HG02973 (cell line): ENCODE measurements around the gene HAUS8.
"Not testable (repeated sequence)": the region's sequence is repeated elsewhere in the genome, so short reads cannot be mapped to it uniquely, and the experiment has no call there.

ENCODE experiments used
- ATAC-seq: cut with Tn5 transposase; IDR thresholded peaks from one replicate; pipeline ENCODE4 v1.9.1; 2021; ENCODE audit warnings: moderate library complexity; ENCODE audit not compliant: unreplicated experiment

HAUS8 gene

DNA sequence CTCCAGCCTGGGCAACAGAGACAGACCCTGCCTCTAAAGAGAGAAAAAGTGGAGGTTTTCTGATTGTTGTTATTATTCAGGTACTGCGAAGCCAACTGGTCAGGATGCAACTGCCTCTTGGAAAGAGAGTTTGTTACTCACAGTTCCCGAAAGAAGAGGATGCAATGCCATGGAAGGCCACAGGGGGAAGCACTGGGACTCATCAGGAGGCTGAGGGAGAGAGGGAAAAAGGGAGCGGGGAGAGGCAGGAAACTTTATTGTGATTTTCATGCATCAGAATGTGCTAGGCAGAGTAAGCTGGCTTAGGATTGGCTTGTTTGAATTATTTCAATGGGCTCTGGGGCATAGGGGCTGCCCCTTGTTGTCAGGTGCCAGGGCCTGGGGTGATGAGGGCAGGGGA lies 27.9 kb upstream of the HAUS8 start:
- ATAC-seq = no peak

DNA sequence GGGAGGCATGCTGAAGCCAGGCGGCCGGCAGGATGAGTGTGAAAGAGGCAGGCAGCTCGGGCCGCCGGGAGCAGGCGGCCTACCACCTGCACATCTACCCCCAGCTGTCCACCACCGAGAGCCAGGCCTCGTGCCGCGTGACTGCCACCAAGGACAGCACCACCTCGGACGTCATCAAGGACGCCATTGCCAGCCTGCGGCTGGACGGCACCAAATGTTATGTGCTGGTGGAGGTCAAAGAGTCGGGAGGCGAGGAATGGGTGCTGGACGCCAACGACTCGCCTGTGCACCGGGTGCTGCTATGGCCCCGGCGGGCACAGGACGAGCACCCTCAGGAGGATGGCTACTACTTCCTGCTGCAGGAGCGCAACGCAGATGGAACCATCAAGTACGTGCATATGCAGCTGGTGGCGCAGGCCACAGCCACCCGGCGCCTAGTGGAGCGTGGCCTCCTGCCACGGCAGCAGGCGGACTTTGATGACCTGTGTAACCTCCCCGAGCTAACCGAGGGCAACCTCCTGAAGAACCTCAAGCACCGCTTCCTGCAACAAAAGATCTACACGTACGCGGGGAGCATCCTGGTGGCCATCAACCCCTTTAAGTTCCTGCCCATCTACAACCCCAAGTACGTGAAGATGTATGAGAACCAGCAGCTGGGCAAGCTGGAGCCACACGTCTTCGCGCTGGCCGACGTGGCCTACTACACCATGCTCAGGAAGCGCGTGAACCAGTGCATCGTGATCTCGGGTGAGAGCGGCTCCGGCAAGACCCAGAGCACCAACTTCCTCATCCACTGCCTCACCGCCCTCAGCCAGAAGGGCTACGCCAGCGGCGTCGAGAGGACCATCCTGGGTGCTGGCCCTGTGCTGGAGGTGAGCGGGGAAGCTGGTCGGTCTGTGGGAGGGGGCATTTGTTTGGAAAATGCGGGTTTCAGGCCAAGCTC lies 26.7 kb upstream of the HAUS8 start:
- ATAC-seq = no peak

DNA sequence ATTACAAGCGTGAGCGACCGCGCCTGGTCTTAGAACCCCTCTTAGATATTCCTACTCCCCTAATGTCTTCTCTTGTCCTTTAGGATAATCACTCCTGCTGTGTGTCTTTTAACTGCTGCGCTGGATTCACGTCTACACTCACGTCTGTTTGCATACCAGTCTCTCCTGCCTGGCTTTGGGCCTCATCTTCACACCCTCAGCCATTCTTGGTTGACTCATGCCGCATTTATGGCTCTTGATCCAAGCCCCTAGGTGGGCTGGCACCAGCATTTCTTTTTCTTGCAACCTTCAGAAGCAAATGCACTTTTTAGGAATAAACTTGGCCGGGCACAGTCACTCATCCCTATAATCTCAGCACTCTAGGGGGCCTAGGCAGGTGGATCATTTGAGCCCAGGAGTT lies 23.1 kb upstream of the HAUS8 start:
- no peak for ATAC-seq

DNA sequence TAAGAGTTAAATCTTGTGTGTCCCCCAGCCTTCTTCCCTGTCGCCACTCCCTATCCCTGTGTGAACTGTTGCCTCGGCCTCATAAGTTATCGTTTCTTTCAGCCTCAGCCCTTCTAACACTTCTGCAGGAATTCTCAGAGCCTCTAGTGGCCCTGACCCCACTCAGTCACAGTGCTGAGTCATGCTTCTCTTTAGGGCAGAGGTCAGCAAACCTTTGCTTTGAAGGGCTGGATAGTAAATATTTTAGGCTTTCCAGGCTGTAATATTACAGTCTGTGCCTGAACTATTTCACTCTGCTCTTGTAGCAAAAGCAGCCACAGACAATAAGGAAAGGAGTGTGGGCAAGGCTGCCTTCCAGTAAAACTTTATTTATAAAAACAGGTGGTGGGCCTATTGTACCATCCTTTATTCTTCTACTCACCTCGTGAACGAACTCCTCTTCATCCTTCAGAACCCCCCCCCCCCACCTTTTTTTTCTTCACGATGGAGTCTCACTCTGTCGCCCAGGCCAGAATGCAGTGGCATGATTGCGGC lies 22.4 kb upstream of the HAUS8 start:
- ATAC-seq = no peak

DNA sequence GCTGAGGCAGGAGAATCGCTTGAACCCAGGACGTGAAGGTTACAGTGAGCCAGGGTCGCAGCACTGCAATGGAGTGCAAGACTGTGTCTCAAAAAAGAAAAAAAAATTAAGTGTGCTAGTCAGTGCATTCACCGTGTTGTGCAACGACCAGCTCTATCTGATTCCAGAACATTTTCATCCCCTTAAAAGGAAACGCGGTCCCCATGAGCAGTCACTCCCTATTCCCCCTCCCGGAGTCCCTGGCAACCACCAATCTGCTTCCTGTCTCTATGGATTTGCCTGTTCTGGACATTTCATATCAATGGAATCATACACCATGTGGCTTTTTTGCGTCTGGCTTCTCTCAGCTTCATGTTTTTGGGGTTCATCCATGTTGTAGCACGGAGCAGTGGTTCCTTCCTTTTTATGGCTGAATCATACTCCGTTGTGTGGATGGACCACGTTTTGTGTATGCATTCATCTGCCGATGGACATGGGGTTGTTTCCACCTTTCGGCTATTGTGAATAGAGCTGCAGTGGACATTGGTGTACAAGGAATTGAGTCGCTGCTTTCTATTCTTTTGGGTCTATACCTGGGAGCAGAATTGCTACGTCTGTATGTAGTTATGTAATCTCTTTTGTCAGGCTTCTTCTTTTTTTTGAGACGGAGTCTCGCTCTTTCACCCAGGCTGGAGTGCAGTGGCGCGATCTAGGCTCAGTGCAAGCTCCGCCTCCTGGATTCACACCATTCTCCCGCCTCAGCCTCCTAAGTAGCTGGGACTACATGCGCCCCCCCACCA lies 20.1 kb upstream of the HAUS8 start:
- no peak for ATAC-seq

DNA sequence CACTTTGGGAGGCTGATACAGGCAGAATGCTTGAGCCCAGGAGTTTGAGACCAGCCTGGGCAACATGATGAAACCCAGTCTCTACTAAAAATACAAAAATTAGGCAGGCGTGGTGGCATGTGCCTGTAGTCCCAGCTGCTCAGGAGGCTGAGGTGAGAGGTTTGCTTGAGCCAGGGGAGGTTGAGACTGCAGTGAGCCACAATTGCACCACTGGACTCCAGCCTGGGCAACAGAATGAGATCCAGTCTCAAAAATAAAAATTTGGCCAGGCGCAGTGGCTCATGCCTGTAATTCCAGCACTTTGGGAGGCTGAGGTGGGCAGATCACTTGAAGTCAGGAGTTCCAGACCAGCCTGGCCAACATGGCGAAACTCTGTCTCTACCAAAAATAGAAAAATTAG lies 19.4 kb upstream of the HAUS8 start:
- ATAC-seq = not testable (repeated sequence)

DNA sequence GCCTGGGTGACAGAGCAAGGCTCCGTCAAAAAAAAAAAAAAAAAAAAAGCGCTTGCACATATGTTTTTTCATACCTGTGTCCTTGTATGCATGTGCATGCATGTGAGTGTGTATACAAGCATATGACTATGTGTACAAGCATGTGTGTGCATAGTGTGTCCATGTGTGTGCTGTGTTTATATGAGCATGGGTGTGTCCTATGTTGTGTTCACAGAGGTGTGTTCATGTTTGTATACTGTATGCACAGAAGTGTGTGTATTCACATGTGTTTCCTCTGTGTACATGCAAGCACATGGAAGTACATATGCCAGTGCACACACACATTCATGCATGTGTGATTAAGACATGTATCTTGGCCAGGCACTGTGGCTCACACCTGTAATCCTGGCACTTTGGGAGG lies 17.4 kb upstream of the HAUS8 start:
- no peak for ATAC-seq

DNA sequence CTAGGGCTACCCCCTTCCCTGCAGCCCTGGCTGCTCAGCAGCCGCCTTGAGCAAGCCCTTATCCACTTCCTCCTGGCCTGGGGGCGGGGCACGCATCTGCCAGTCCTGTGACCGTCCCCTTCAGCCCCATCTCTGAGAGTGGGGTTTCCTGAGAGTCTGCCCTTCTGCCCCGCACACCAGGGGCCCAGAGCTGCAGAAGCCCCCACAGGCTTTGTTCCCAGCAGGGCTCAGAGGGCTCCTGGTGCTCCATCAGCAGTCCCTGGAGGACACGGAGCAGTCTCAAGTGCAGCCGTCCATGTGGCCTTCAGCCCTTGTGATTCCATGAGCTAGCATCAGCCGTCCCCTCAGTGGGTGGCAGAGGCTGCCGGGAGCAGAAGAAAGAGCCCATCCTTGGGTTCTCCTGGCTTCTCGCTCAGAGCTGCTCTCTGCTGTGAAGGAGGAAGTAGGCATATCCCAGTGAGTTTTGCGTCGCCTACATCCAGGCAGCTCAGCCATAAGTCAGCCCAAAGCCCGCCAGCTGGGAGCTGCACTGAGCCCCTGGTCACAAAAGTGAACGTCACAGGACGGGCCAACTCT lies 16.6 kb upstream of the HAUS8 start:
- no peak for ATAC-seq

DNA sequence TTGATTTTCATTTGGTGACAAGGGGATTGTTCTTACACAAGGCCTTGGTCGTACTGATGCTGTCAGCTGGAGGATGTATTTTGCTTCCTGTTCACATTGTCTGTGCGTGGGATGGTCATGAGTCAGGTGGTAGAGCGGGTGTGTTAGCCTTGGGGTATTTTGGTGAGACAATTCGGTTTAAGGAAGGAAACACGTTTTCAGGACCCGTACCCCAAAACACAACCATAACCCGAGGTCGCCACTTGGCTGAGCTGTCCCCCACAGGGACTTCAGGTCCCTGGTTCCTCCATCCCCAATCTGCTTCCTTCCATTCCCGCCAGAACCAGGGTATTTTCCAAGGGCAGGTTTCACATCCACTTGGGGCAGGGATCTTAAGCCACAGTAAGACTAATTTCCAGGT lies 15.3 kb upstream of the HAUS8 start:
- ATAC-seq = no peak

DNA sequence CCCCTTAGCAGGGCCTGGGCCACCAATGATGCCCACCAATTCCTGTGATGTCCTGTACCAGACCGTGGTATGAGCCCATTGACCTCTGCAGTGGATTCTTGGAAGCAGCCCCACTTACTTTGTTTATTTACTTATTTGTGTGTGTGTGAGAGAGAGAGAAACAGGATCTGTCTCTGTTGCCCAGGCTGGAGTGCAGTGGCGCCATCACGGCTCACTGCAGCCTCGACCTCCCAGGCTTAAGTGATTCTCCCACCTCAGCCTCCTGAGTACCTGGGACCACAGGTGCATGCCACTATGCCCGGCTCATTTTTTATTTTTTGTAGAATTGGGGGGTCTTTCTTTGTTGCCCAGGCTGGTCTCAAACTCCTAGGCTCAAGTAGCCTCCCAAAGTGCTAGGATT lies 13.3 kb upstream of the HAUS8 start:
- ATAC-seq = no peak

DNA sequence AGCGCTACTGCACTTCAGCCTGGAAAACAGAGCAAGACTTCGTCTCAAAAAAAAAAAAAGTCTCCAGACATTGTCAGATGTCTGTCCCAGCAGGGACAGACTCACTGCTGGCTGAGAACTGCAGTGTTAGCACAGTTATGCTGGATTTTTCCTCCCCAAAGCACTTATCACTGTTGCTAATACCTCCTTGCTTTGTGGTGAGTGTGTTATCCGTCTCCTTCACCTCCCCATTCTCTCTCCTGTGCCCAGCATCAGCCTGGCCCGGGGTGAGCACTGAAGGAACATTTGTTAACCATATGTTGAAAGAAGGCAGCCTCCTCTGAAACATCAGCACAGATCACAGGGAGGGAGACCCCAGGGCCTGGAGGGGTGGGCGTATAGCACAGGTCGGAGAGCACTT lies 11.6 kb upstream of the HAUS8 start:
- no peak for ATAC-seq

DNA sequence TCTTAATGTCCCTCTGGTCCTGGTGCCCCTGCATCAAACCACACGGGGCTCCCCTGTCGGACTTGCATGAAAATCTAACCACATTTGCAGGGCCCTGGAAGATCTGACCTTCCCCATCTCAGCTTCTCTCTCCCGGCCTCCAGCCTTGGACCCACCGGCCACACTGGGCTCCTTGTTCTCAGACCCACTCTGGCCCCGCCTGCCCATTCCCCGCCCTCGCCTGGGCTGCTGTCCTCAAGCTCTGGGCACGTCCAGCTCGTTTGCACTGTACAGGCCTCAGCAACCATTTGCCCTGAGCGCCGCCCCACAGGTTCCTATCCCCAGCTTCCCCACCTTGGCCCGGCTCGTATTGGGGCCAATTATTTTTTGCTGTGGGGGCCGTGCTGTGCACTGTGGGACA lies 10.9 kb upstream of the HAUS8 start:
- ATAC-seq = no peak

DNA sequence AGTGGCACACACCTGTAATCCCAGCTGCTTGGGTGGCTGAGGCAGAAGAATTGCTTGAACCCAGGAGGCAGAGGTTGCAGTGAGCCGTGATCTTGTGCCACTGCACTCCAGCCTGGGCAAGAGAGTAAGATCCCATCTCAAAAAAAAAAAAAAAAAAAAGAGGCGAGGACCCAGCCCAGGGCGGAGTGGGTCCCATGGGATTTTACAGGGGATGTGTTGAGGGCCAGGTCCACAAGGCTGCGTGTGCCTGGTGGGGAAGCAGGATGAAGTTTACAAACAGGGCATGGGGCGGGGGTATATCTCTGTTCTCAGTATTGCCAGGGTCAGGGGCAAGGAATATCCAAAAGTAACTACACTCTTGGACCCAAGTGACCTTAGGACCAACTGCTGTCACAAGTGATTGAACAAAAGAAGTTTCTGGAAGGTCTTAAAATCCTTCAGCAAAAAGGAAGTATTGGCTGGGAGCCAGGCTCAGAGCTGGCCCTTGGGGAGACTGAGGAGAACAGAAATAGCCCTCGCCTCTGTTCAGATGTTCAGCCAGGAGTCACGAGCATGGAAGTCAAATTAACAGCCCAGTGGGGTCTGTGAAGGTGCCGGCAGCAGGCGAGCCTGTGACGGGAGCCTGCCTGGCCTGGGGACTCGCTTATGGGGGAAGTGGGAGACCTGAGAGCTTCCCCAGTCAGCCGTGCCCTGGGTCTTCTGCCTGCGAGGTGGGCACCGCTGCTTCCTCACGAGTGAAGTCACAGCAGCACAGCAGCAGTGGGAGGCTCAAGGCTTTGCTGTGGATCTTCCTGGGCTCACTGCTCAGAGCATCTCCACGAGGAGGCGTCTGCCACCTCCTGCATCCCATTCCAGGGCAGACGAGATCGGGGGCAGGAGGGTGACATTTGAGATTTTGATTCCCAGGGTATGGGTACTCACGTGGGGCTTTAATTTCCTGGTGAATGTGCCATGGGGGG lies 6.7 kb upstream of the HAUS8 start:
- no peak for ATAC-seq

DNA sequence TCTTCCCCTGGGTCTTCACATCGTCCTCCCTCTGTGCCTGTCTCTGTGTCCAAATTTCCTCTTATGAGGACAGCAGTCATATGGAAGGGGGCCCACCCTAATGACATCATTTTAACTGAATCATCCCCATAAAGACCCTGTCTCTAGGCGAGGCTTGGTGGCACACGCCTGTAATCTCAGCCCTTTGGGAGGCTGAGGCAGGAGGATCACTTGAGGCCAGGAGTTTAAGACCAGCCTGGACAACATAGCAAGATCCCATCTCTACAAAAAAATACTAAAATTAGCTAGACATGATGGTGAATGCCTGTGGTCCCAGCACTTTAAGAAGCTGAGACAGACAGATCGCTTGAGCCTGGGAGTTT lies 5.2 kb upstream of the HAUS8 start:
- no peak for ATAC-seq

DNA sequence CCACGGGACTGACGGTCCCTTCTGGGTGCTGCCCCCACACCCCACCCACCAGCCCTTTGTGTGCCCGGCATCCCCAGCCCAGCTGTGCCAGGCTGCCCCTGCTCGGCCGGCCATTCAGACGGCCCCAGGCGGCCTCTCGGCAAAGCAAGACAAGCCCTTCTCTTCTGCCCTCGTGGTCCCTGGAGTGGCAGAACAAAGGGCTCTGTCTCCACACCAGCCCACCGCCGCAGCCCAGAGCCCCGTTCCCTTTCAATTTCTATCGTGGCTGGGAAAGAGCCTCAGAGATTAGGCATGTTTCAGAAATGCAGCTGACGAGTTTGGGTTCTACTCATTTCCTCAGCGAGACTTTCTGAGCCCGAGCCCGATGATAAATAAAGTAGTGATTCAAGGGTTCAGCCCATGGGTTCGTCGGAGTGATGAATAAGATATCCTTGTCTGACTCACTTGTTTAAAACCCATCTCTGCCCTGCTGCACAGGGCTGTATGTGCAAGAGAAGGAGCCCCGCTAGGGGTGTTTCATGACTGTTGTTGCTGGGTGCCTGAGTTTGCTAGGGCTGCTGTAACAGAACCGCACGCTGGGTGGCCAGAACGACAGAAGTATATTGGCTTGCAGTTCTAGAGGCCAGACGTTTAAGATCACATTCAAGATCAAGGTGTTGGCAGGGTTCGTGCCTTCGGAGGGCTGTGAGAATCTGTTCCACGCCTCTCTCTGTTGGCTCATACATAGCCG lies 4.6 kb upstream of the HAUS8 start:
- ATAC-seq = no peak

DNA sequence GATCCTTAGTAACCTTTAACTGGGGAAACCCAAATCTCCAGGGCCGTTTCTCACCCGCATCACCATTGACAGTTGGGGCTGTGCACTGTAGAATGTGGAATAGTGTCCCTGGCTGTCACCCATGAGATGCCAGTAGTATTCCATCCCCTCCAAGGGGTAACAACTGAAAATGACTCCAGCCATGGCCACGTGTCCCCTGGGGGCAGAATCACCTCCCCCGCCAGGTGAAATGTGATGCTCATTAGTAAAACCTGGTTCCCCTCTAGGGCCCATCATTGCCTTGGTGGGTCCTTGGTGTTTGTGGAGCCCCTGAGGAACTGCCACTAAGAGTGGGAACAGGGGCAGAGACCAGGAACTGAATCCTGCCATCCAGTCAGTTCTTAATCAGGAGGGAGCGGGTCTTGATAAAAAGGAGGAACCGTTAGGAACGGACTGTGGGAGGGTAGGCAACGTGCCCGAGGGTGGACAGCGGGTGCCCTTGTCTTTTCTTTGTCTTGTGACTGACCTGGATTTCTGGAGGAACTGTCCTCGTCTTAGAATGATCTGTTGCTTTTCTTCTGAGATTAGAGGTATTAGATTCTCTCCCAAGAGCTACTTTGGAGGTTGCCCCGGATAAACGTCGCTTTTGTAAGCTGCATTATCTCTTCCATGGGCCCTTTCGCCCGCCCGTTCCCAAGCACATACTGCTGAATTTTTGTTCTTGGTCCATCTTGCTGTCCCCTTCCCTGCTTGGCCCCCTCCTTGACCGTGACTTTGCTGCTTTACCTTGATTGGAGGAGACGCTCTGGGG lies 3.9 kb upstream of the HAUS8 start:
- no peak for ATAC-seq

DNA sequence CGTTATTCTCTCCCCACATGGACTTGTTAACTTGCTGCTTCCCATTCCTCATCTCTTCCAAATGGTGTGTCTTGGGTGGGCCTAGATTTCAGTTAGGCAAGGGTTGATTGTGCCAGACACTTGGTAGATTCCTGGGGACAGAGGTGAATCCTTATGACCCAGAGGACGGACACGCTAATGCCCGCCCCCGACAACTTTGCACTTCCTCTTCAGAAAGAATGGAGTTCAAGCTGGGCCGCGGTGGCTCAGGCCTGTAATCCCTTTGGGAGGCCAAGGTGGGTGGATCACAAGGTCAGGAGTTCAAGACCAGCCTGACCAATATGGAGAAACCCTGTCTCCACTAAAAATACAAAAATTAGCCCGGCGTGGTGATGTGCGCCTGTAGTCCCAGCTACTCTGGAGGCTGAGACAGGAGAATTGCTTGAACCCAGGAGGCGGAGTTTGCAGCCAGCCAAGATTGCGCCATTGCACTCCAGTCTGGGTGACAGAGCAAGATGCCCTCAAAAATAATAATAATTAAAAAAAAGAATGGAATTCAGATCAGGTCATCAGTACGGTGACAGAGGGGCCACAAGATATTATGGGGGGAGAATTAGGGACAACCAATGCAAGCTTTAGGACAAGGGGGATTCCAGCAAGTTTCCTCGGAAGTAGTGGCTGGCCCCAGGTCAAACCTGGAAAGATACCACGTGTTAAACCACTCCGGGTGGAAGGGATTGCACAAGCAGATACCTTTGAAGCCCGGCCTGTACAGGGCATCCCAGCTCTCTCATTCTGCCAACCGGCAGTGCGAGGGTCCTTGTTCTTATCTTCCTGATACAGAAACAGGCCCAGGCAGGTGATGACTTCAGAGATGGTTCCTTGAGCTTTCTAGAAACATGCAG lies 3.0 kb upstream of the HAUS8 start:
- ATAC-seq = no peak

DNA sequence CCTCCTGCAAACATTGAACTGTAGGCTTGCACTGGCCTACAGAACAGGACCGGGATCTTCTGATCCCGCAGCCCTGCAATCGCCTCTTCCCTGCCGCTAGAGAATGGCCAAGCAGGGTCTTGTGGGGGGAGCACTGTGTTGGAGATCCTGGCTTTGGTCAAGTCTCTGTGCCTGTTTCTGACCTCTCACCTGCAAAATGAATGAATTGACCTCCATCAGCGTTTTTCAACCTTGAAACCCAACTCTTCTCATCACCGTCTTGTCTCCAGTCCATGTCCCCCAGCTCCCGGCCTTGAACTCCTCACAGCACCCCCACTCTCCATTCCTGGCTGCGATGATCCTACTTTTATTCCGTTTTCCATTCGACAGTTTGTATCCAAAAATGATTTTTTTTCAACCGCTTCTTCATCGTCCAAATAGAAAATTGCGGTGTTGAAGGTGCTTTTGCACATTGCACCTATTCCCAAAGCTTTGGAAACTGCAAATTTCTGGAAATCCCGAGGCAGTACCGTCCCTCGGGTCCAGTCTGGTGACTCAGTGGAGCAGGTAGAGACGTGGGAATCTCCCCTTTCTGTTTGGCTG lies 2.3 kb upstream of the HAUS8 start:
- no peak for ATAC-seq
